Measurements from ENCODE around the gene PNLIPRP1.

PNLIPRP1 gene

DNA sequence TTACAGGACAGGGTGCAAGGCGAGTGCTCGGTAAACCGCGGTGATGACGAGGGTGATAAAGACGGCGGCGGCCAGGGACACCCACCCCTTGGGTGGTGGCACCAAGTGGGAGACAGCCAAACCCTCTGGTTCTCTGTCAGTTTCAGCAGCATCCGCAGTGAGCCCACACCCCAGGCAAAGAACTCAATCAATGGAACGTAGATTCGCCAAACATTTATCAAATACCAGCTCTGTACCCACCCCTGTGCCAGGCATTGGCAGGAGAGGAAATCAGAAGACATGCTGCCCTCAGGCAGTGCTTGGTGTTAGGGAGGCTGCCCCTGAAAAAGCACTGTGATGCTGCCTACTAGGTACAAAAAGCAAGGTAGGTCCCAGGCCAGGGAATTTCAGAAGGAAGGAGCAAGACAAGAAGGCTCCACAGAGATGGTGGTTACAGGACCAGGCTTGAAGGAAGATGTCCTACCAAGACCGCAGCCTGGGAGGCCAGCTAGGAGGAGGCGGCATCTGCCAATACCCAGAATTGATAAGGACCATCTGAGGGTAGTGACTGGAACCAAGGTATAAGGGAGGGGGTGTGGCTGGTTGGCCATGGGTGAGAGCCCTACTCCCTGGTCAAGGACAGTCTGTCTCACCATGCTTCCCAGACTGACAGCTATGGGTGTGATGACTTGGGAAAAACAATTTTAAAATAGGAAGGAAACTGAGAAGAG is 19.8 kb downstream of the PNLIPRP1 start:
- no peak overlapping the region for H3K4me3 ChIP-seq (ENCODE audit: low read depth, low read length)
- TF ChIP-seq, protein P1, sequence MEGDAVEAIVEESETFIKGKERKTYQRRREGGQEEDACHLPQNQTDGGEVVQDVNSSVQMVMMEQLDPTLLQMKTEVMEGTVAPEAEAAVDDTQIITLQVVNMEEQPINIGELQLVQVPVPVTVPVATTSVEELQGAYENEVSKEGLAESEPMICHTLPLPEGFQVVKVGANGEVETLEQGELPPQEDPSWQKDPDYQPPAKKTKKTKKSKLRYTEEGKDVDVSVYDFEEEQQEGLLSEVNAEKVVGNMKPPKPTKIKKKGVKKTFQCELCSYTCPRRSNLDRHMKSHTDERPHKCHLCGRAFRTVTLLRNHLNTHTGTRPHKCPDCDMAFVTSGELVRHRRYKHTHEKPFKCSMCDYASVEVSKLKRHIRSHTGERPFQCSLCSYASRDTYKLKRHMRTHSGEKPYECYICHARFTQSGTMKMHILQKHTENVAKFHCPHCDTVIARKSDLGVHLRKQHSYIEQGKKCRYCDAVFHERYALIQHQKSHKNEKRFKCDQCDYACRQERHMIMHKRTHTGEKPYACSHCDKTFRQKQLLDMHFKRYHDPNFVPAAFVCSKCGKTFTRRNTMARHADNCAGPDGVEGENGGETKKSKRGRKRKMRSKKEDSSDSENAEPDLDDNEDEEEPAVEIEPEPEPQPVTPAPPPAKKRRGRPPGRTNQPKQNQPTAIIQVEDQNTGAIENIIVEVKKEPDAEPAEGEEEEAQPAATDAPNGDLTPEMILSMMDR (IDR thresholded peaks at IDR 0.05; ENCODE audit: borderline replicate concordance, insufficient read depth, low read depth, low read length) = no peak

DNA sequence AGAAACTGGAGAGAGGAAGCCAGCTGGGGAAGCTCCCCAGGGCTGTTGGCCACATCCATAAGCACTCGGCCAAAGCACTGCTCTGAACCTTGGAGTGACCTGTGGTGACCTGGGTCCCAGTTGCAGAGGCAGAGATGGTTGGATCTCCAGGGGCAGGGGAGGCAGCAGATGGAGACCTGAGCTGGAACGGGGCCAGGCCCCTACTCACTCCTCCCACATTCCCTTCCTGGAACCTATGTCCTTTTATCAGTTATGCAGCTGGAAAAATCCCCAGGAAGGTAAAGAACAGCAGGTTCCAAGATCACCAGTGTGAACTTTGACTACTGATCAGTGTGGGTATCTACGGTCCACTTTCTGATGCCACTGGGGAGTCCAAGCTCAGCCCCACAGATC is 20.4 kb downstream of the PNLIPRP1 start:
- H3K4me3 ChIP-seq (ENCODE audit: low read depth, low read length) = no peak overlapping the region
- TF ChIP-seq, protein P1 (IDR thresholded peaks at IDR 0.05; ENCODE audit: borderline replicate concordance, insufficient read depth, low read depth, low read length) = no peak

DNA sequence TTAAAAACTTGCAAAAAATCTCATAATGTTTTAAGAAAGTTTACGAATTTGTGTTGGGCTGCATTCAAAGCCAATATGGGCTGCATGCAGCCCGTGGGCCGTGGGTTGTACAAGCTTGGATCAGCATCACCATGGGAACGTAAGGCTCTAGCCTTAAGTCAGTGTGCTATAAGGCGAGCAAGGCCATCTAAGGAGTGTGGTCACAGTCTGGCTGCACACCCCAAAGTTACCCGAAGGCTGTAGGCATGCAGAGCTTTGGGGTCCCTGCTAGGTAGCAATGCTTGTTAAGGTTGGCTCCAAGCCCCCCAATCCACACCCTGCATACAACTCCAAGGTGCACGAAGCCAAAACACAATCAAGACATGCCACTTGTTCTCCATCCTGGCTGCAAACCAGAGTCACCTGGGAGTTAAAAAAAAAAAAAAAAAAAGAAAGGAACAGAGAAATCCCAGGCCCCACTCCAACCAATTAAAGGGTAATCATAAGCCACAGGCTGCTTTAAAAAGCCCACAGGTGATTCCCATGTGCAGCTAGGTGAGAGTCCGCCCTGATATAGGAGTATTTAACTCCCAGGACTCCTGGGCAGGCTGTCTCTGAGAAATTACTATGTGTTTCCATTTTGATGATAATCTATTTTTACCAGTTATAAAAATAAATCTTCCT is 21.5 kb downstream of the PNLIPRP1 start:
- H3K4me3 ChIP-seq (ENCODE audit: low read depth, low read length) = no peak overlapping the region
- TF ChIP-seq, protein P1 (IDR thresholded peaks at IDR 0.05; ENCODE audit: borderline replicate concordance, insufficient read depth, low read depth, low read length) = no peak

DNA sequence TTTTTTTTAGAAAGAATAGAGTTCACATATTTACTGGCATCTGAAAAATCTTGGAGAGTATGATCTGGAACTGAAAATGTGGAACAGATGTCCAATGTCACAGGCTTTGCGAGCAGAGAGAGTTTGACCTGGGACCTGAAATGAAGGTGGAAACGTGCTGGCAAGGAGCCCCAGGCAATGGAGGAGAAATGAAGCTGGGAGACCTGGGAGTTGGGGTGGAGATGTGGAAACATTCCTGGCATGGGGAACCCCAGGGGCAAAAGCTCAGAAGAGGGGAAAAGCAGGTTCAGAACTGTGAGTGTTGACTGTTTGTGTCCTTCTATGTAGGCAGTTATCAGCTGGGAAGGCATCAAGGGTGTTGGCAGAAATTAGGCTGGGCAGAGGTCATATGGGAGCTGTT is 22.7 kb downstream of the PNLIPRP1 start:
- no peak overlapping the region for H3K4me3 ChIP-seq (ENCODE audit: low read depth, low read length)
- TF ChIP-seq, protein P1 (IDR thresholded peaks at IDR 0.05; ENCODE audit: borderline replicate concordance, insufficient read depth, low read depth, low read length) = no peak

DNA sequence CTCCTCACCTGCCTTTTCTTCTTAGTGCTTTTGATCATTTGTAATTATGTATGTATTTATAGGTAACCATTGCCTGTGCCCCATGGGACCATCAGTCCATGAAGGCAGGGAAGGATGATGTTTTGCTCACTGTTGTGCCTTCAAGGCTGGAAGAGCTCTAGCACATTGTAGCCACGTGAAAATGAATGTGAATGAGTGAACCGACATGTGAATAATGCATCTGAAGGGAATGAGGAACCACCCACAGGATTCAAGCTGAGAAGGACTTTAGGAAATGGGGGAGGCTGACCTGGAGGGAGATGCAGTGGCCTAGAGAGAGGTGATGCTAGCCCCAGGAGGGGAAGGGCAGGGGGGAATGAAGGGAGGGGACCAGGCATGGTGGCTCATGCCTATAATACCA is 24.0 kb downstream of the PNLIPRP1 start:
- no peak overlapping the region for H3K4me3 ChIP-seq (ENCODE audit: low read depth, low read length)
- TF ChIP-seq, protein P1 (IDR thresholded peaks at IDR 0.05; ENCODE audit: borderline replicate concordance, insufficient read depth, low read depth, low read length) = no peak

DNA sequence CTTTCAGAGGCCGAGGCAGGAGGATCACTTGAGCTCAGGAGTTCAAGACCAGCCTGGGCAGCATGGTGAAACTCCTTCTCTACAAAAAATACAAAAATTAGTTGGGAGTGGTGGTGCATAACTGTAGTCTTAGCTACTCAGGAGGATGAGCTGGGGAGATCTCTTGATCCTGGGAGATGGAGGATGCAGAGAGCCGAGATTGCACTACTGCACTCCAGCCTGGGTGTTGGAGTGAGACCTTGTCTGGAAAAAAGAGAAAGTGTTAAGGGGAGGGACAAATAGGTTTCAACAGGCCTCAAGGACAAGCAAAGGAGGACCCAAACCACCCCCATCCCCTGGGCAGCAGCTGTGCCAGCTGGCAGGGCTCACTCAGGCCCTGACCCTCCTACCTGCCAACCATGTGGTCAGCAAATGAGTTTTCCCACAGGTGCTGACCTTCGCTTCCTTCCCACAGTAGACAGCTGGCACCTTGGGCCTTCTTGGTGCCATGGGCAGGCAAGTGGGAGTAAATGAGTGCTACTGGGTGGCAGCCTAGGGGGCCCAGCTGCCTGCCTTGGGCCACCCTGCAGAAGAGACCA is 24.5 kb downstream of the PNLIPRP1 start:
- no peak overlapping the region for H3K4me3 ChIP-seq (ENCODE audit: low read depth, low read length)
- TF ChIP-seq, protein P1 (IDR thresholded peaks at IDR 0.05; ENCODE audit: borderline replicate concordance, insufficient read depth, low read depth, low read length) = no peak
